Transverse colon (tissue), 4 donors: Measurements from ENCODE around the gene CSRP3. TPM values are rescaled to one million over a fixed set of nuclear protein-coding genes. Genes with fewer than 3 reads are reported as not detected.

Source experiments
- DNase-seq: peaks from one replicate; pipeline ENCODE4 v3.0.0-alpha.2; 2019
- H3K27ac ChIP-seq, 4 donors: fragments of 200-600 bp; sonication (generic); 2 replicates each; pipeline ENCODE4 v1.5.1; 2016 to 2018; ENCODE audit warnings: inconsistent platforms in 4 of 4
- H3K27me3 ChIP-seq: fragments of 200-600 bp; sonication (generic); 2 replicates; pipeline ENCODE4 v1.5.1; 2017; ENCODE audit warnings: inconsistent platforms
- H3K36me3 ChIP-seq, 4 donors: fragments of 200-600 bp; sonication (generic); 2 replicates each; pipeline ENCODE4 v1.5.1; 2017 to 2019; ENCODE audit warnings: inconsistent platforms in 4 of 4
- H3K4me1 ChIP-seq, 4 donors: fragments of 200-600 bp; sonication (generic); 2 replicates each; pipeline ENCODE4 v1.5.1; 2017 to 2020; ENCODE audit warnings: inconsistent platforms in 4 of 4
- H3K4me3 ChIP-seq, 4 donors: fragments of 200-600 bp; sonication (generic); 1 replicate in 1 of 4; 2 replicates in 3 of 4; pipeline versions ENCODE4 v1.5.1 to v1.6.1; 2017 to 2019; ENCODE audit warnings: inconsistent platforms in 4 of 4
- H3K9me3 ChIP-seq, 2 donors: fragments of 200-600 bp; sonication (generic); 2 replicates each; pipeline ENCODE4 v1.5.1; 2017 to 2019; ENCODE audit warnings: inconsistent platforms in 2 of 2
- CTCF ChIP-seq, 5 experiments: fragments of 200-600 bp in 3 of 5; fragments of 450-650 bp in 2 of 5; sonication (generic) in 3 of 5; IDR thresholded peaks; 1 replicate in 2 of 5; 2 replicates in 3 of 5; pipeline ENCODE4 v1.5.1; 2016 to 2017; ENCODE audit warnings: antibody characterized with exemption in 5 of 5, inconsistent platforms in 3 of 5, mild to moderate bottlenecking in 2 of 5, moderate library complexity in 1 of 5
- EP300 ChIP-seq: sonication (generic); formaldehyde crosslinking; IDR thresholded peaks from one replicate; pipeline ENCODE4 v1.6.1; 2017; ENCODE audit warnings: antibody characterized with exemption, low read depth
- POLR2A ChIP-seq: fragments of 450-650 bp; IDR thresholded peaks from one replicate; pipeline ENCODE4 v1.6.1; 2016; ENCODE audit warnings: antibody characterized with exemption, mild to moderate bottlenecking, moderate library complexity
- POLR2AphosphoS5 ChIP-seq, 3 donors: sonication (generic); formaldehyde crosslinking; IDR thresholded peaks; one replicate each; pipeline ENCODE4 v1.6.1; 2016; ENCODE audit warnings: antibody characterized with exemption in 3 of 3
- WGBS, 2 donors: methylation state at CpG; one replicate each; pipeline ENCODE4 v1.1.5; 2018; ENCODE audit warnings: low coverage in 1 of 2; 5-methylcytosine and 5-hydroxymethylcytosine counted together
- in situ Hi-C, 4 donors: fragments of 200-750 bp; cut with MboI; loops; one replicate each; pipeline versions ENCODE4 v1.15.0 to v1.15.1; 2017; ENCODE audit warnings: low sequenced_read_pairs in 3 of 4, low pct_ligation_motif_present in 1 of 4, low pct_unique_long_range_greater_than_20kb in 1 of 4
- intact Hi-C: fragments of 100-400 bp; cut with DNase I; formaldehyde crosslinking; loops from one replicate; pipeline ENCODE4 v1.15.1; 2023; ENCODE audit warnings: low total_unique reads
- total RNA-seq, 4 donors: library from RNA; depleted of rRNA; stranded (reverse); fragments of >200 nt; gene quantifications; one replicate each; pipeline ENCODE4 v1.1.0, GENCODE V29; 2016

CSRP3 gene
- total RNA-seq, 4 donors from 2014 or later = not detected

- no peaks in the 10 kb centered on the region for H3K9me3 ChIP-seq
- DNase-seq = no peak
- no peaks in the 10 kb centered on the region for H3K36me3 ChIP-seq
- H3K27ac ChIP-seq = no peak overlapping the region
- 80 to 100% methylated on average over 2 of the region's 2 CpGs for WGBS, 2 donors
- TF ChIP-seq POLR2A = no peak
- TF ChIP-seq CTCF (IDR thresholded peaks at IDR 0.05) = no peak
- TF ChIP-seq EP300 = no peak
- TF ChIP-seq POLR2AphosphoS5 (IDR thresholded peaks at IDR 0.05) = no peak
- H3K27me3 ChIP-seq = no peaks in the 10 kb centered on the region
- intact Hi-C loops (no loop called here), in situ Hi-C loops (no loop called here)
- no peak overlapping the region for H3K4me3 ChIP-seq
- peaks cover 0 to 5% (median 0%) of the 10 kb centered on the region in 4 donors for H3K4me1 ChIP-seq
Measured at GRCh38 chr11:19208181-19208580, 6.4 kb upstream of the CSRP3 start.

- H3K4me3 ChIP-seq = no peak overlapping the region
- H3K27ac ChIP-seq = no peak overlapping the region
- WGBS, 2 donors = 93 to 94% methylated on average over 5 of the region's 5 CpGs
- no peaks in the 10 kb centered on the region for H3K27me3 ChIP-seq
- no peaks in the 10 kb centered on the region for H3K36me3 ChIP-seq
- DNase-seq = no peak
- no peak for TF ChIP-seq POLR2AphosphoS5 (IDR thresholded peaks at IDR 0.05)
- no peak for TF ChIP-seq POLR2A
- no peak for TF ChIP-seq EP300
- no peak for TF ChIP-seq CTCF (IDR thresholded peaks at IDR 0.05)
- no peaks in the 10 kb centered on the region for H3K9me3 ChIP-seq
- H3K4me1 ChIP-seq = peaks cover 0 to 15% (median 4%) of the 10 kb centered on the region in 4 donors
- intact Hi-C loops (no loop called here), in situ Hi-C loops (no loop called here)
Measured at GRCh38 chr11:19204836-19205235, 3.1 kb upstream of the CSRP3 start.

GRCh38 chr11:19200410-19201201 is 1.2 kb downstream of the CSRP3 start:
- TF ChIP-seq CTCF (IDR thresholded peaks at IDR 0.05) (no peak), POLR2AphosphoS5 (IDR thresholded peaks at IDR 0.05) (no peak), POLR2A (no peak), EP300 (no peak)
- Histone ChIP-seq H3K9me3 (no peaks in the 10 kb centered on the region), H3K27me3 (no peaks in the 10 kb centered on the region), H3K27ac (peak overlapping the region; percentile 21 to 52 (median 35)), H3K36me3 (no peaks in the 10 kb centered on the region), H3K4me1 (peaks cover 0 to 19% (median 5%) of the 10 kb centered on the region in 4 donors), H3K4me3 (no peak overlapping the region)
- peak; percentile 60 for DNase-seq
- intact Hi-C loops (no loop called here), in situ Hi-C loops (no loop called here)
- 23 to 33% methylated on average over 5 to 6 of the region's 6 CpGs for WGBS, 2 donors

- TF ChIP-seq CTCF (IDR thresholded peaks at IDR 0.05) = no peak
- TF ChIP-seq EP300 = no peak
- no peak for TF ChIP-seq POLR2AphosphoS5 (IDR thresholded peaks at IDR 0.05)
- no peak for TF ChIP-seq POLR2A
- Histone ChIP-seq H3K4me3 (no peak overlapping the region), H3K9me3 (no peaks in the 10 kb centered on the region), H3K4me1 (peaks cover 0 to 19% (median 5%) of the 10 kb centered on the region in 4 donors), H3K36me3 (no peaks in the 10 kb centered on the region), H3K27ac (peak overlapping the region in 3 of 4 donors; percentile 22 to 52 (median 48)), H3K27me3 (no peaks in the 10 kb centered on the region)
- DNase-seq = no peak
- WGBS, 2 donors = 10 to 11% methylated on average over 3 of the region's 3 CpGs
- in situ Hi-C loops = no loop called here
- intact Hi-C loops = no loop called here
Measured at GRCh38 chr11:19199771-19200170, 2.0 kb downstream of the CSRP3 start.
